ENCODE measurements around the gene PTMA.
"Not testable (repeated sequence)": the region's sequence is repeated elsewhere in the genome, so short reads cannot be mapped to it uniquely, and the experiment has no call there.

Gene PTMA

DNA sequence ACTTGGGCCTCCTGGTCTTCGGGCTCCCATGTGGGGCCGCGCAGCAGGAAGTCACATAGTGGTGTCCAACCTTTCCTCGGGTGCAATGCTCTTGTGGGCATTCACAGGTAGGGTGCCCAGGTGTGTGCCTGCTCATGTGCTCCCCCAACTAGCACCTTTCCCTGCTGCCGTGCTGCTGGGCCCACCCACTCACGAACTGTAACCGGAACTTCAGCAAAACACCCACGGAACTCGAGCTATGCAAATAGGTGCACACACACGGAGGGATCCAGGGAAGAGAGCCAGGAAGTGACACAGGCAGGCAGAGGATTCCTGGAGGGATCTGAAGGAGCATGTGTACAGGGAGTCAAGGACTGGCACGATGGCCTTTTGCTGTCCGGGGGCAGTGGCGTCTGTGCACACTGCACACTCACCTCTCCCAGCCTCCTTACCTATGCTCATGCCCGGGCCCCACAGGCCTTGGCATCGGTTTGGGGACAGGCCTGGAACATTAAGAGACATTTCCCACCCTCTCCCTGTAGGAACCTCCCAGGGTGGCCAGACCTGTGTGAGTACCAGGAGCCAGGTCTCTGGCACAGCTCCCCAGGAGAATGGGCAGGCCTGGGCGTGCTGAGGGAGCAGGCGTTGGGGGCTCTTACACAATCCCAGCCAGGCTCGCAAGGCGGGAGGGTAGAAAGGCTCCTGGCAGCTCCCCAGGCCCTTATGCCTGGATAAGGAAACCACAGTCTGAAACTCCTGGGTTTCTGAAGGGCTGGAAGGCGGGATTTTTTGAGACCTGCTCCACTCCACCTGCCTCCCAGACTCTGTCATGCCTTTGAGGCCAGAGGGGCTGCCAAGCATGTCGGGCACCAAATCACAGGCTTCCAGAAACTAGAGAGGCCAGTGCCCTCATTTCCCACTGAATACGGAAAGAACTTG, 6.6 kb upstream of the PTMA start:
- no peak for DNase-seq

DNA sequence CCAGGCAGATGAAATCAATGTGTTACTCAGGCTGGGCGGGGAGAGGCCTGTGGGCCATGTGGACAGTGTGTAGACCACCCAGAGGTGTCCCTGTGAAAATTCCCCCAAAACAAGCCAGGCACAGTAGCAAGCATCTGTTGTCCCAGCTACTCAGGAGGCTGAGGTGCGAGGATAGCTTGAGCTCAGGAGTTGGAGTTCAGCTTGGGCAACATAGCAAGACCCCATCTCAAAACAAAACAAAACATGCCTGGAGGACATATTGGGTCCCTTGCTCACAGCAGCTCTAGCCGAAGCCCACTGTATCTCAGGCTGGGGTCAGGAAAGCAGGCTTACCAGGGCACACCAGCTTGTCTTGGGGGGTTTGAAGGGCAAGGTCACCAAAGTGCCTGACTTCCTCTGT, 4.3 kb upstream of the PTMA start:
- no peak for DNase-seq

DNA sequence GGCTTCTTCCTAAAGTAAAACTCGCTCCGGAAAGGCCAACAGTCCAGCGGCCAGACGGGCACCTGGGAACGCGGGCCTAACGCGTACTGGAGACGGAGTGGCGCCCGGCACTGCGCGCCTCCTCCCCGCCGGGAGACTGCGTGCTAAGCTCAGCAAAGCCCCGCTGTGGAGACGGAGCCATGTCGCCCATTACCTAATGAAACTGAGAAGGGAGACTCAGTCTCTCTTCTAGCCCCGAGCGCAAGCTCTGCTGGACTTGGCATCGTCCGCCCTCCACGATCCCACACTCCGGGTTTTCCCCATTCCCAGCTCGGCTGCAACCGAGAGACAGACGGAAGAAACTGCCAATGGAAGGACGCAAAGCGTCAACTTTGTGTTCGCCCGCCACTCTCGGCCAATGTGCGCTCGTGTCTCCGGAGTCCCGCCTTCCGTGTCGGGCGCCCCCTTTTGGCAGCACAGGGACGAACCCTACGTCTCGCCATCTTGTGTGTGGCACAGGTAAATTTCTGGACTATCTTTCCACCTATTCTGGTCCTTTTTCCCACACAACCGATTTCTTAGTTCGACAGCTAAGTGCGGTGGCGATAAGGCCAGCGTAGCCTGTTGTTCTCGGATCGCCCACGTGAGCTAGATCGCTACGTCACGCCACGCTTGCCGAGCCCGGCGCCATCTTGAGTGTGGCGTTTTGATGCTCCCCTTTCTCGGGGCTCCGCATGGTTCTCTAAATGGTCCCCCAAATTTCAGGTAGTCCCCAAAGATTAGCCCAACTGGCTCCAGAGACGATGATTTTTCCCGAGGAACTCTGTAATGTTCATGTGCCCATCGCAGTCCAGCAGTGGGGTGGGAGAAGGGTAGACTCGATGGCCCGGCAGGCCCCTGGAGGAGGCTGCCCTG, 1.3 kb upstream of the PTMA start:
- DNase-seq: peak; percentile 95

DNA sequence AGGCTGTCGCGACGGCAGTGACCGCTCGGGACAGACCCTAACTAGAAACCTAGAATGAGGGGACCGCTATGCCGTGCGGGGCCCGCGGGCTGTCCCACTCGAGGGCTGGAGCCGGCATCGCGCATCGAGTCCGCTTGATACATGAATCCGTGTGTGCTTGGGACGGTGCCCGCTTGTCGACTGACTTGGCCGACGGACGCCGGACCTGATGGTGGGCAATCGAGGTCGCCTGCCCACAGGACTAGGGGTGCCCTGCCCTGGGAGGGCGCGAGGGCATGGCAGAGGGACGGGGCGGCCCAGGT, 749 bp upstream of the PTMA start:
- DNase-seq: no peak

DNA sequence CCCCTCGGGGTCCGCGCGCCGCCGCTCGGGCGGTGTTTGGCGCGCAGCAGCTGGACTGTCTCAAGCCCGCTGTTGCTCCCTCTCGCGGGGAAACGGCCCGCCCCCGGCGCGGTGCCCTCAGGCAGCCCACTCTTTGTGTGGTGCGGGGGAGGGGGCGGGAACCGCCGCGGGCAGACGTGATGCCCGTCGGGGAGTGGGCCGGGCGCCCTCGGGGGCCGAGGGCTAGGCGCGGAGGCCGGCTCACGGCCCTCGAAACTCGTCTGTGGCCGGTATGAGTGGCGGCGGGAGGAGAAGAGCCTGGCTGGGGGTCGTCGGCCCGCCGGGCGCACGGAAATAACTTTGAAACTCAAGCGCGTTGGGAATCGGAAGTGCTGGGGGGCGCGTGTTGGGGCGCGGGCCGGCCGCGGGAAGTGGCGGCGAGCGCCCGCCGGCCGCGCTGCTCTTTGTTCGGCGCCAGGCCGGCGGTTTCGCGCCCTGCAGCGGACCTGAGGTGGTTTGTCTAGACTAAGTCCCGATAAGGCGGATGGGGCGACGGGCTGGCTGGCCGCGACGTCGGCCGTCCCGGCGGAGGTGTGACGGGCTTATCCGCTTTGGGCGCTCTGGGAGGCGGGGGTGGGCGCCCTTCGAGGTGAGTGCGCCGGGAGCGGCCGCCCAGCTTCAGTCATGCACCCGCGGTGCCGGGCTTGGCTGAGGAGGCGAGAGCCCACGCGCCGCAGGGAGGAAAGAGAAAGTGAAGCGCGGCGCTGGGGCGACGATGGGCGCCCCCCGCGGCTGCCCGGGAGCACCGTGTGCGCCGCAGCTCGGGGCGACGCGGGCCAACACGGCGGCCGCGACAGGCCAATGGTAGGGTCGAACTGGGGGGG, 679 bp downstream of the PTMA start:
- no peak for DNase-seq

DNA sequence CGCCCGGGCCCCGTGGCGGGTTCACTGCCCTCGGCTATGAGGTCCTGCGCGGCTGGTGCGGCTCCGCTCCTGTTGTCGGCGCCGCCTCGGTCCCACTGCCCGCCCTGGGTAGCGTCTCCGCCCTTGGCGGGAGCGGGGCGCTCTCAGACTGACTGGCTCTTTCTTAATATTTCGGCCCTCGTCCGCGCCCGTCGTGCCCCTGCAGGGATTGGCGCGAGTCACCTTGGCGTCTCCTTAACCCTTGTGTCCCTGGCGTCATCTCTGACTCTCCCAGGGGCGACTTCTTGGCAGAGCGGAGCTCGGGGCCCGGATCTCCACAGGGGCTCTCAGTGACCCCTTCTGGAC, 1.3 kb downstream of the PTMA start:
- DNase-seq: no peak

DNA sequence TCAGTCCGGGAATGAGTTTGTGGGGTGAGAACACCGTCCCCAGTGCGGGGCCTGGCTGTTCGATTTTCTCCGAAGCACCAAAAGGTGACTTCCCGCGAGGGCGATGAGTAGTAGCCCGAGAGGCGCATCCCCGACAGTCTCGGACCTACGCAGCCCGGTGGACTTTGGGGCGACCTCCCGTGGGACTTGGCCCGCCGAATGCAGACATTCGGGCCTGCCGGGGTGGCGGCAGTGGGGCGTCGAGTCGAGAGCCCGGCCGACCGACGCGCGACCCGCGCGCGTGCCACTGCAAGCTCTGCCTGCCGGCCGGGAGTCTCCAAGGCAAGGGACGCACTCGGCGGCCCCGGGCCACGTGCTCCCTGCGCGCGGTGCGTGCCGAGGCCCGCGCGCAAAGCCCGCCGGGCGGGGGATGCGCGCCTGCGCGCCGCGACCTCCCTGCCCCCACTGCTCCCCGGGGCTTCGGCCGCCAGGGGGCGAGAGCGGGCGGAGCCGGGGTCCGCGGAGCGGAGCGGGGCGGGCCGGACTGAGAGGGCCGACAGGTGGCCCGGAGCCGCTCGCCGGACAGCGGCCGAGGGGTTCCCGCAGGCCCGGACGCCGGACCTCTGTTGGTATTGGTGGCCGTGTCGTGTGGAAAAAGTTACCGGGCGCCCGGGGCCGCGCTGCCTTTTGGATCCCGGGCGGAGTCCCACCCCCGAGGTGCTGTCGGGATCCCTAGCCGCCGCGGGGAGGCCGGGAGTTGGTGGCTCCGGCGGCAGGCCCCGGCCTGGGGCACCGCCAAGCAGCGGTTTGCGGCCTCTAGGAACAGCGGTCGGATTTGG, 1.9 kb downstream of the PTMA start:
- peak; percentile 42 for DNase-seq

DNA sequence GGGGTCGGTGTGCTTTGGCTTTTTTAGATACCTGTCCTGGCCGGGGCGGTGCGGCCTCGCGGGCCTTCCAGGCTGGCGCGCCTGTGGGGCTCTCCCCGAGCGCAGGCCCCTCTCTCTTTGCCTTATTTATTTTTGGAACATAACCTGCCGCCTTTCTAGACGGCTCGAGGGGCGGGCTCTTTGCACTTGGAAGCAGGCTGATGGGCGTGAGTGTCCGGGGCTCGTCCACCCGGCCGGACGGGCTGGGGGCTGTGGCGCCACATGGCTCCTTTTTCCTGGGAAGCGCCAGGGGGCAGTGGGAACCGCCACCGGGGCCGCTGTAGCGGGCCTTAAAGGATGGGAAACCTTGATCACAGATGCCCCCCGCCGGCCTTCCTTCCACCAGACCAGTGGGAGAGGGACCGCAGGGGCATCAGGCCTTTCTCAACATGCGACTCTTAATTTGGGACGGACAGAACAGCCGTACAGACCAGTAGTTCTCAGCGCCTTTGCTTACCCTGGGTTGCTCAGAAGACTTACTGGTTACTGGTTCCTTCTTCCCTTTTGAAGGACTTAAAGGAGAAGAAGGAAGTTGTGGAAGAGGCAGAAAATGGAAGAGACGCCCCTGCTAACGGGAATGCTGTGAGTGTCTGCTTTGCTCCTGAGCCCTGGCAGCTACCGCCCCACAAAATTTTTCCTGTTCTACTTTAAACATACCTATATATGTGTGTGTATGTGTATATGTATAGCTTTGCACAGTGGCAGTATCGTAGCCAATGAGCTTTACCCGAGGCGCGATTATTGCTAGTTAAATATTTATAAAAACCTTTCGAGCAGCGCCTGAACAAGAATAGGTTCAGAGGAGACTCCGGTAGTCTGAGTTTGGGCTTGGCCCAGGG, 2.7 kb downstream of the PTMA start:
- DNase-seq: no peak

DNA sequence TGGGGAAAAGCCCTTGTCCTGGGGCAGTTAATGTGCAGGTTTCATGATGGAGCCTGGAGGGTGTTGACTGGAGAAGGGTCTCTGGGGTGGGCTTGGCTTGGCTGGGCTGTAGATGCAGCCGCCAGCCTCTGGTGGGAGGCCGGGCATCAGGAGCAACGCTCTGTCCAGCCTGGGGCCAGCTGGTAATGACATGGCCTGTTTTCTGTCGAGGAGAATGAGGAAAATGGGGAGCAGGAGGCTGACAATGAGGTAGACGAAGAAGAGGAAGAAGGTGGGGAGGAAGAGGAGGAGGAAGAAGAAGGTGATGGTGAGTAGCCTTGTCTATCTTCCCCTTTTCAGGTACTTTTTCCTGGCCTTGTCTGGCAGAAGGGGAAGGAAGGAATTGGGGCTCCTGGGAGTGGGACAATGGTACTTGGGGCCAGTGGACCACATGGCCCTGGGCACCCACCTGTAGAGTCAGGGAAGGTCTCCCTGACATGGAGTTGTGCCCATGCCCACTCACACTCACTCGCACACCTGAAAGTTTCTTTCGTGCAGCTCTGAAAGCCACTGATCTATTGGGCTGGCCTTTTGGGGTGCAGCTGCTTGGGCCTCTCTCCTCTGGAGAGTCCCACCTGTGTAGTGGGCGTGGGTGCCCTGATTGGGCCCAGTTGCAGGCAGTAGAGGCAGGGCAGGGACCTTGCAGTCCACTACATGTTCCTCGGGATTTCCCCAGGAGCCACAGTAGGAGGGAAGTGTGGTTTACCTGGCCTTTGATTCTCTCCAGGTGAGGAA, 3.5 kb downstream of the PTMA start:
- no peak for DNase-seq

DNA sequence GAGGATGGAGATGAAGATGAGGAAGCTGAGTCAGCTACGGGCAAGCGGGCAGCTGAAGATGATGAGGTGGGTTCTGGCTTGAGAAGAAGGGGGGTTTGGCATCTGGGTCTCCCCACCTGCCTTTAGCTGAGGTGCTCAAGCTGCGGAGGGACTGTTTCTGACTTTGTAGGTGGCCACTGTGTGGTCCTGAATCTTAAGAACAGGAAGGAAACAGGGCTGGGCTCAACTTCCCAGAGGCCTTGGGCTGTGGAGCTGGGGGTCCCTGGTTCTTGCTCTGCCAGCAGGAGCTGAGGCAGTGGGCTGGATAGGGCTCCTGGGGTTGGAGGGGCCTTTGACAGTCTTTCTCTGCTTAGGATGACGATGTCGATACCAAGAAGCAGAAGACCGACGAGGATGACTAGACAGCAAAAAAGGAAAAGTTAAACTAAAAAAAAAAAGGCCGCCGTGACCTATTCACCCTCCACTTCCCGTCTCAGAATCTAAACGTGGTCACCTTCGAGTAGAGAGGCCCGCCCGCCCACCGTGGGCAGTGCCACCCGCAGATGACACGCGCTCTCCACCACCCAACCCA, 4.2 kb downstream of the PTMA start:
- DNase-seq: not testable (repeated sequence)

DNA sequence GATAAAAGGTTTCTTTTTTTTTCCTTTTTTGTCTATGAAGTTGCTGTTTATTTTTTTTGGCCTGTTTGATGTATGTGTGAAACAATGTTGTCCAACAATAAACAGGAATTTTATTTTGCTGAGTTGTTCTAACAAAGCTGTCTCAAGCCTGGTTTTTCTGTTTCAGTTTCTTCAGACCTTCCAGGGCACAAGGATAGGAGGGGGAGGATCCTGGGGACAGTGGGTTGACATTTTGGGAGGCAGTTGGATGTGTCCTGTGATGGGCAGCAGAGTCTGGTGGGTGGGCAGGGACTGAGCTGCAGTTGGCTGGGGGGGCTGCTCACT, 5.0 kb downstream of the PTMA start:
- not testable (repeated sequence) for DNase-seq

DNA sequence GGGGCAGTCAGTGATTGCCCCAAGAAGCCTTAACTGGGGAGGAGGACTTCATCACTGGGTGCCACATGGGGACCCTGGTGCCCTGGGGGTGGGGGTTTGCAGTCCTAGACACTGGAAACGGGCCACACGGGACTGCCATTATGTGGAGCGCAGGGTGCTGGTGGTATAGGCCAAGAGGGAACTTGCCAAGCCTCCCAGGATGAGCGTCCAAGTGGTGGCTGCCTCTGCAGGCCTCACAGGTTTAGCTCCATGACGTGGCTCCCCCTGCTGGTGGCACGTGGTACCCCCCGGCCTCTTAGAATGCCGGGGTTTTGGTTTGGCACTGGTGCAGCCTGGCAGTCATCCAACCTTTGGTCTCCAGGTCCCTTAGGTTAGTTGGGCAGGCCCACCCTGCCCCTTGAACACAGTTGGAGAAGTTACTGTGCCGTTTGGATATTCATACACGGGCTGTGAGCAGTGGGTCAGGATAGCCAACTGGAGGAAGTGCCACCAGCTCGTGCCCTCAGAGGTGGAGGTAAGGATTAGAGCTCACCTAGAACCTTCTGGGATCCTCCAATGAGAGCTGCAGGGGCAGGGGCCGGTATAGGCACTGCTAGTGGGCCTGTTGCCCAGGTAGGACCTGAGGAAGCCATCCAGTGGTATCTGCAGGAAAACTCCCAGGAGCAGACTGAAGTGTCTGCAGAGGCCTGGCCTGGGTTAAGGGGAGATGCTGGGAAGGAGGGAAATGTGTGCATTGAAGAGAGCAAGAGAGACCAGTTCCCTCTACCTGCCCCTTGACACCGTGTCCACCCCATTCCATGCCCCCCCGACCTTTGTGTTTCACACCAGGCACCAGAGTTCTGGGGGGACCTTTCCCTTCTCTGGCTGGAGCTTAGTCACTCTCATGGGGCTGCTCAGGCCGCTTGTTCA, 5.7 kb downstream of the PTMA start:
- DNase-seq: peak; percentile 48

DNA sequence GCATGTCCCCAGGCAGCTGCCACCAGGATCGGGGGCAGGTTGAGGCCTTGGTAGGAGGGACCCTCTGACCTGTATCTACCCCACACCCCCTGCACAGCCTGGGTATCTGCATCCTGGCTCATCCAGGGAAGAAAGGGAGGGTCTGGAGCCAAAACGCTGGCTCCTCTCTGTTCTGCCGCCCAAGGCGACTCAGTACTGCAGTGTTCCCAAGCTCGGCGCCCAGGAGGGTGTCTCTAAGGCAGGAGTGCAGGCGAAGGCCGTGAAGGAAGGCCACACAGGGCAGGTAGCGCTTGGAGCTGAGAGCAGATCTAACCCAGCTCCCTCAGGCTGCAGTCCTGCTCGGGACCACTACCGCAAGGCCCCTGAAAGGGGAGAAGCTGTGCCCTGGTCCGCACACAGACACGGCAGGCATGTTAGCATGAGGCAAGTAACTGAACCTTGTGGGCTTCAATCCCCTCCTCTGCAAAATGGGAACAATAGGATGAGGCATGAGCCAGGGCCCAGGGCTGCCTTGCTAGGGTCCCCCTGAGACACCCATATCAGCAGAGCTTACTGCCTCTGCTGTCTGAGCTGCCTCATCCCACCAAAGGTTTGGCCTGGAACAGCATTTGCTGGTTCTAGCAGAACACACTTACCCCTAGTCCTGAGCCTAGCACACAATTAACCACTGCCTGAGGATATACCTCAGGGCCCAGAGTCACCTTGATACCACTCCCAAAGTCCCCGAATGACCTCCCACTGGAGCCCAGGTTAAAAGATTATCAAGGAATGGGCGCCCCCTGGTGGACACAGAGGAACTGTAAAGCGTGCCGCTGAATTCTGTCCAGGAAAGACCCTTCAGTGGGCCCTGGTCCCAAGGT, 6.5 kb downstream of the PTMA start:
- peak; percentile 71 for DNase-seq

DNA sequence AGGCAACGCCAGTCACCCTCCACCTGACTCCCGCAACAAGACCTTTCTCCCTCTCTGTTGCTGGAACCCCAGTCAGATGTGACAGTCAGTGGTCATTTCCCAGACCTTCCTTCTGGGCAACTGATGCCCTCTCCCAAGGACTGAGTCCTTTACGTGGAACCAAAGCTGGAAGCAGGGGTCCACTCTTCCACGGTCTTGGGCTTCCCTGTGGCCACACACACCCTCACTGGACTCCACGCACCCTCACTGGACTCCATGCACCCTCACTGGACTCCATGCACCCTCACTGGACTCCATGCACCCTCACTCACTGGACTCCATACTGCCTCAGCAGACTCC, 7.1 kb downstream of the PTMA start:
- DNase-seq: no peak

DNA sequence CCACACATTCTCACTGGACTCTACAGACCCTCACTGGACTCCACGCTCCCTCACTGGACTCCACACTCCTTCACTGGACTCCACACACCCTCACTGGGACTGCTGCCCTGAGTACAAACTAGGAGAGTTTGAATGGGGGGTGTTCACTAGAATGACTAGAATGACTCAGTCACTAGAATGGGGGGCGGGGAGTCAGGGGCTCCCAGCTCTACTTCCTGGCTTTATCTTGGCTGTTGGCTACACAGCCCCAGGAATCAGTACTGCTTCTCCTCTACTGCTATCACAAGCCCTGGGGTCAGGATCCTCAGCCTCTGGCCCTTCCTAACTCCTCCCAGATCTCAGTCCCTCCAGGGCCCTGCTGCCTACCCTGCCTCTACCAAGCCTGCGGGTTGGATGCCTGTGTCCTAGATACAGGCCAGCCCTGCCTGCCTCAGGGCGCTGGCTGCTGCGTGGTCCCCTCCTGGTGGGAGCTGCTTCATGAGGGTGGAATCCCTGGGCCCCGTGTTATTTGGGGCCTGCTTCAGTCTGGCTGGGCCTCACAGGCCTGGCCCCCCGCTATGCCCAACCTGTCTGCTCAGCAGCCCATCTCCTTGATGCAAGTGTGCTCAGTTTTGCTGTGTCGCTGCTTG, 7.8 kb downstream of the PTMA start:
- DNase-seq: no peak

DNA sequence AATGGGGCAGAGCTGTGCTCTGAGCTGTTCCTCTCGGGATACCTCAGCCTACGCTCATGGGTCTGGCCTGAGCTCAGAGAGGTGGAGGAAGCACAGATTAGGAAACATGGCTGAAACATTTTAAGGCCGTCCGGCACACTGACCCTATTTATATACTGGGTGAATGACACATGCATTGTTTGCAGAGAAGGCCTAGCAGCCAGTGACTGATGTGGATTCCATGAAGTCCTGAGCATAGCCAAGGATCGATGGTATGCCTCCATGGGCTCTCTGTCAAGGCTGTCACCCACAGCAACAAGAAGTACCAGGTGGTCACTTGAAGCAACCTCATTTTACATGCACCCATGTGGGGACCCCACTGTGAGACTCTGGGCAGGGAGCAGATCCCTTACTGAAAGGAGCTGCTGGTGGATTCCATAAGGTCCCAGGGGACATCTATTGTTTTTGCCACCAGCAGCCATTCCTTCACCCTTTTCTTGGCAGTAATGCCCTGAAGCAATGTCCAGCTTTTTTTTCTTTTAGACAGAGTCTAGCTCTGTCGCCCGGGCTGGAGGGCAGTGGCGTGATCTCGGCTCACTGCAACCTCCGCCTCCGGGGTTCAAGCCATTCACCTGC, 8.4 kb downstream of the PTMA start:
- no peak for DNase-seq

Measured in NCI-H1092 treated with DMSO at 0.1 percent for 48 hours (cell line).